ENCODE data around the gene TXK.

- TF ChIP-seq CREB1 (CRISPR knock-in tag; IDR thresholded peaks at IDR 0.05; ENCODE audit: low read depth) (no peak), REST (IDR thresholded peaks at IDR 0.05; ENCODE audit: unreplicated experiment) (no peak), CTCF (conservative IDR thresholded peaks at IDR 0.05; ENCODE audit: low read depth in 2 of 2) (no peak)
Observed at GRCh38 chr4:48081196-48081595, 52.9 kb downstream of the TXK start.

Data from GM23338 (cell line).